Breast epithelium (tissue), 4 donors: ENCODE data around the gene PPL. TPM values are rescaled to one million over a fixed set of nuclear protein-coding genes. Genes with fewer than 3 reads are reported as not detected.

Experiments
- DNase-seq, 2 donors: peaks; one replicate each; pipeline ENCODE4 v3.0.0-alpha.2; 2019; ENCODE audit warnings: low spot score in 2 of 2
- H3K27ac ChIP-seq, 2 donors: fragments of 200-600 bp; sonication (generic) in 1 of 2; one replicate each; pipeline ENCODE4 v1.5.1; 2016 to 2019; ENCODE audit warnings: mild to moderate bottlenecking in 1 of 2
- H3K27me3 ChIP-seq, 2 donors: fragments of 200-600 bp; sonication (generic) in 1 of 2; one replicate each; pipeline versions ENCODE4 v1.5.1 to v1.6.0; 2017 to 2019; ENCODE audit warnings: control low read depth in 1 of 2, mild to moderate bottlenecking in 1 of 2
- H3K36me3 ChIP-seq: fragments of 200-600 bp; one replicate; pipeline ENCODE4 v1.5.1; 2019
- H3K4me1 ChIP-seq, 2 donors: fragments of 200-600 bp; sonication (generic); one replicate each; pipeline ENCODE4 v1.5.1; 2016 to 2019; ENCODE audit warnings: control low read depth in 1 of 2
- H3K4me3 ChIP-seq, 3 donors: fragments of 200-600 bp; sonication (generic); 1 replicate in 2 of 3; 2 replicates in 1 of 3; pipeline ENCODE4 v1.5.1; 2016 to 2019; ENCODE audit warnings: mild to moderate bottlenecking in 3 of 3, moderate library complexity in 2 of 3
- H3K9me3 ChIP-seq, 2 donors: fragments of 200-600 bp; sonication (generic) in 1 of 2; one replicate each; pipeline ENCODE4 v1.5.1; 2016 to 2019; ENCODE audit warnings: control low read depth in 1 of 2
- CTCF ChIP-seq, 3 donors: fragments of 450-650 bp; IDR thresholded peaks; one replicate each; pipeline ENCODE4 v1.5.1; 2016 to 2017; ENCODE audit warnings: antibody characterized with exemption in 3 of 3, mild to moderate bottlenecking in 3 of 3, moderate library complexity in 3 of 3
- POLR2A ChIP-seq: fragments of 450-650 bp; IDR thresholded peaks from one replicate; pipeline ENCODE4 v1.6.1; 2016; ENCODE audit warnings: antibody characterized with exemption, mild to moderate bottlenecking, moderate library complexity
- POLR2AphosphoS5 ChIP-seq, 3 donors: sonication (generic); formaldehyde crosslinking; IDR thresholded peaks; one replicate each; pipeline ENCODE4 v1.6.1; 2017; ENCODE audit warnings: antibody characterized with exemption in 3 of 3
- intact Hi-C: fragments of 100-400 bp; cut with DNase I; formaldehyde crosslinking; loops from one replicate; pipeline ENCODE4 v1.15.1; 2023; ENCODE audit warnings: low total_unique reads
- total RNA-seq, 3 donors: library from RNA; depleted of rRNA; stranded (reverse); fragments of >200 nt; gene quantifications; one replicate each; pipeline ENCODE4 v1.1.0, GENCODE V29; 2016

The PPL gene
- total RNA-seq, 3 donors from 2014 or later, result 53.1 to 169 (median 97.5) TPM

GRCh38 chr16:4870138-4870671 lies 66.7 kb downstream of the PPL start:
- intact Hi-C loops, result loop anchor here (2.0 kb wide), 1 partner anchor 27 kb away; no protein-coding TSS in a partner anchor
- Histone ChIP-seq H3K4me1 (peaks cover 0 to 10% of the 10 kb centered on the region in 2 donors), H3K36me3 (no peaks in the 10 kb centered on the region), H3K27ac (no peak overlapping the region), H3K9me3 (no peaks in the 10 kb centered on the region), H3K27me3 (no peaks in the 10 kb centered on the region), H3K4me3 (no peak overlapping the region)
- TF ChIP-seq POLR2A (no peak), POLR2AphosphoS5 (IDR thresholded peaks at IDR 0.05) (no peak), CTCF (IDR thresholded peaks at IDR 0.05) (no peak)
- no peak for DNase-seq

GRCh38 chr16:4869147-4869805 lies 67.7 kb downstream of the PPL start:
- no peaks in the 10 kb centered on the region for H3K9me3 ChIP-seq
- no peak overlapping the region for H3K4me3 ChIP-seq
- no peaks in the 10 kb centered on the region for H3K36me3 ChIP-seq
- TF ChIP-seq CTCF (IDR thresholded peaks at IDR 0.05) (no peak), POLR2AphosphoS5 (IDR thresholded peaks at IDR 0.05) (no peak), POLR2A (no peak)
- no peak for DNase-seq
- intact Hi-C loops, result no loop called here
- H3K27me3 ChIP-seq, result no peaks in the 10 kb centered on the region
- peaks cover 0 to 10% of the 10 kb centered on the region in 2 donors for H3K4me1 ChIP-seq
- peak overlapping the region in 1 of 2 donors; percentile 6 for H3K27ac ChIP-seq

- Histone ChIP-seq H3K27me3 (no peaks in the 10 kb centered on the region), H3K9me3 (no peaks in the 10 kb centered on the region), H3K36me3 (no peaks in the 10 kb centered on the region), H3K4me3 (no peak overlapping the region), H3K4me1 (peaks cover 0 to 10% of the 10 kb centered on the region in 2 donors), H3K27ac (no peak overlapping the region)
- intact Hi-C loops, result no loop called here
- no peak for TF ChIP-seq CTCF (IDR thresholded peaks at IDR 0.05)
- TF ChIP-seq POLR2AphosphoS5 (IDR thresholded peaks at IDR 0.05), result no peak
- TF ChIP-seq POLR2A, result no peak
- no peak for DNase-seq
These were observed 68.4 kb downstream of the PPL start for GRCh38 chr16:4868535-4868934.

GRCh38 chr16:4868026-4868425 lies 68.9 kb downstream of the PPL start:
- DNase-seq, result no peak
- H3K9me3 ChIP-seq, result no peaks in the 10 kb centered on the region
- no peak overlapping the region for H3K4me3 ChIP-seq
- TF ChIP-seq POLR2A, result no peak
- no peak for TF ChIP-seq POLR2AphosphoS5 (IDR thresholded peaks at IDR 0.05)
- no peak for TF ChIP-seq CTCF (IDR thresholded peaks at IDR 0.05)
- peaks cover 0 to 10% of the 10 kb centered on the region in 2 donors for H3K4me1 ChIP-seq
- H3K36me3 ChIP-seq, result no peaks in the 10 kb centered on the region
- intact Hi-C loops, result no loop called here
- H3K27me3 ChIP-seq, result no peaks in the 10 kb centered on the region
- H3K27ac ChIP-seq, result no peak overlapping the region

- no peak overlapping the region for H3K27ac ChIP-seq
- no peak overlapping the region for H3K4me3 ChIP-seq
- intact Hi-C loops, result no loop called here
- DNase-seq, result no peak
- H3K27me3 ChIP-seq, result no peaks in the 10 kb centered on the region
- H3K9me3 ChIP-seq, result no peaks in the 10 kb centered on the region
- peaks cover 0 to 10% of the 10 kb centered on the region in 2 donors for H3K4me1 ChIP-seq
- no peaks in the 10 kb centered on the region for H3K36me3 ChIP-seq
- TF ChIP-seq CTCF (IDR thresholded peaks at IDR 0.05) (no peak), POLR2AphosphoS5 (IDR thresholded peaks at IDR 0.05) (no peak), POLR2A (no peak)
These were observed 70.4 kb downstream of the PPL start for GRCh38 chr16:4866586-4866985.
